ENCODE measurements around the gene TRIO. TPM values are rescaled to one million over a fixed set of nuclear protein-coding genes. Genes with fewer than 3 reads are reported as not detected.

Gene TRIO
- total RNA-seq, 1 experiment from 2014 or later: 88.8 TPM

GRCh38 chr5:14305045-14305444 is 161.9 kb downstream of the TRIO start:
- TF ChIP-seq NFYB (CRISPR knock-in tag; conservative IDR thresholded peaks at IDR 0.05; ENCODE audit: low read depth) (no peak), ATF3 (CRISPR knock-in tag; conservative IDR thresholded peaks at IDR 0.05) (0 out of 2 replicates have a peak, but pooled peaks have one; percentile 44), GTF2I (CRISPR knock-in tag; conservative IDR thresholded peaks at IDR 0.05) (no peak)
- DNase-seq (ENCODE audit: low spot score) (no peak), ATAC-seq (no peak)
- no peaks in the 10 kb centered on the region for H3K27me3 Mint-ChIP-seq (ENCODE audit: low read depth)
- no peak overlapping the region for H3K4me3 Mint-ChIP-seq
- CTCF ChIA-PET: no interaction called here
- no peaks in the 10 kb centered on the region for H3K4me1 Mint-ChIP-seq
- H3K9me3 Mint-ChIP-seq: no peaks in the 10 kb centered on the region
- no peak overlapping the region for H3K27ac Mint-ChIP-seq
- POLR2A ChIA-PET: no interaction called here
- peaks cover 19% of the 10 kb centered on the region; the same call in 1 of the 2 replicates for H3K36me3 Mint-ChIP-seq

GRCh38 chr5:14306329-14306815 is 163.2 kb downstream of the TRIO start:
- DNase-seq (ENCODE audit: low spot score): no peak
- CTCF ChIA-PET: no interaction called here

More at GRCh38 chr5:14306329-14306815, 163.2 kb downstream of the TRIO start:
- Mint-ChIP-seq H3K4me3 (no peak overlapping the region), H3K9me3 (no peaks in the 10 kb centered on the region), H3K36me3 (peaks cover 24% of the 10 kb centered on the region), H3K27ac (no peak overlapping the region), H3K27me3 (ENCODE audit: low read depth) (no peaks in the 10 kb centered on the region), H3K4me1 (no peaks in the 10 kb centered on the region)
- no peak for ATAC-seq
- POLR2A ChIA-PET: no interaction called here
- TF ChIP-seq ZNF423 (CRISPR knock-in tag; IDR thresholded peaks at IDR 0.05): no peak
- no peak for TF ChIP-seq NFATC4 (CRISPR knock-in tag; IDR thresholded peaks at IDR 0.05)
- no peak for TF ChIP-seq FOXK1 (CRISPR knock-in tag; IDR thresholded peaks at IDR 0.05)
- no peak for TF ChIP-seq JAZF1 (CRISPR knock-in tag; IDR thresholded peaks at IDR 0.05)
- TF ChIP-seq ATF1 (CRISPR knock-in tag; IDR thresholded peaks at IDR 0.05): no peak
- TF ChIP-seq GRHL2 (CRISPR knock-in tag; IDR thresholded peaks at IDR 0.05; ENCODE audit: insufficient replicate concordance, severe bottlenecking): no peak
- no peak for TF ChIP-seq AFF4 (CRISPR knock-in tag; IDR thresholded peaks at IDR 0.05; ENCODE audit: borderline replicate concordance)
- TF ChIP-seq PREB (CRISPR knock-in tag; IDR thresholded peaks at IDR 0.05; ENCODE audit: borderline replicate concordance): no peak
- TF ChIP-seq NR2C2 (CRISPR knock-in tag; IDR thresholded peaks at IDR 0.05): no peak
- no peak for TF ChIP-seq TEAD1 (CRISPR knock-in tag; IDR thresholded peaks at IDR 0.05)
- no peak for TF ChIP-seq ZNF281 (CRISPR knock-in tag; IDR thresholded peaks at IDR 0.05)
- TF ChIP-seq OVOL2 (CRISPR knock-in tag; IDR thresholded peaks at IDR 0.05; ENCODE audit: borderline replicate concordance): no peak
- no peak for TF ChIP-seq ESRRA (CRISPR knock-in tag; IDR thresholded peaks at IDR 0.05; ENCODE audit: borderline replicate concordance)
- TF ChIP-seq E2F1 (CRISPR knock-in tag; IDR thresholded peaks at IDR 0.05): no peak
- TF ChIP-seq ZNF416 (CRISPR knock-in tag; IDR thresholded peaks at IDR 0.05): no peak
- no peak for TF ChIP-seq TEAD4 (CRISPR knock-in tag; IDR thresholded peaks at IDR 0.05)
- no peak for TF ChIP-seq GTF2I (CRISPR knock-in tag; conservative IDR thresholded peaks at IDR 0.05)
- no peak for TF ChIP-seq IRF1 (CRISPR knock-in tag; IDR thresholded peaks at IDR 0.05)
- TF ChIP-seq JUN (CRISPR knock-in tag; IDR thresholded peaks at IDR 0.05): no peak
- no peak for TF ChIP-seq SOX15 (CRISPR knock-in tag; IDR thresholded peaks at IDR 0.05)
